Karpas-422 (cell line): ENCODE data around the gene MOCS1. TPM values are rescaled to one million over a fixed set of nuclear protein-coding genes. Genes with fewer than 3 reads are reported as not detected.

Source experiments
- DNase-seq: peaks from one replicate; pipeline ENCODE4 v3.0.0-alpha.2; 2015
- H2AFZ ChIP-seq: fragments of 200-600 bp; sonication (generic); 2 replicates; pipeline ENCODE4 v1.6.1; 2014; ENCODE audit warnings: antibody characterized with exemption, low read length, mixed read lengths
- H3K27ac ChIP-seq: fragments of 200-600 bp; sonication (generic); 2 replicates; pipeline ENCODE4 v1.5.1; 2014; ENCODE audit warnings: mild to moderate bottlenecking, low read length, moderate library complexity
- H3K27me3 ChIP-seq: fragments of 200-600 bp; sonication (generic); 2 replicates; pipeline ENCODE4 v1.6.1; 2014; ENCODE audit warnings: low read length, mixed read lengths
- H3K36me3 ChIP-seq: fragments of 200-600 bp; sonication (generic); 2 replicates; pipeline ENCODE4 v1.6.1; 2014; ENCODE audit warnings: low read length, mixed read lengths; ENCODE audit not compliant: insufficient read depth
- H3K4me1 ChIP-seq: fragments of 200-600 bp; sonication (generic); 2 replicates; pipeline ENCODE4 v1.6.1; 2014; ENCODE audit warnings: mild to moderate bottlenecking, low read length, mixed read lengths
- H3K4me2 ChIP-seq: fragments of 200-600 bp; sonication (generic); 2 replicates; pipeline ENCODE4 v1.6.1; 2014; ENCODE audit warnings: low read length, low read depth, mild to moderate bottlenecking; ENCODE audit not compliant: poor library complexity, severe bottlenecking
- H3K4me3 ChIP-seq: fragments of 200-600 bp; sonication (generic); 2 replicates; pipeline ENCODE4 v1.5.1; 2014; ENCODE audit warnings: mild to moderate bottlenecking, antibody characterized with exemption, low read length, mixed read lengths
- H3K79me2 ChIP-seq: fragments of 200-600 bp; sonication (generic); 2 replicates; pipeline ENCODE4 v1.6.1; 2014; ENCODE audit warnings: mild to moderate bottlenecking, low read length, mixed read lengths
- H3K9ac ChIP-seq: fragments of 200-600 bp; sonication (generic); 2 replicates; pipeline ENCODE4 v1.6.0; 2014; ENCODE audit warnings: low read length
- H3K9me2 ChIP-seq: fragments of 200-600 bp; sonication (generic), shearing (Covaris generic); replicated peaks from 2 replicates; pipeline ENCODE4 v1.6.0; 2014; ENCODE audit warnings: mild to moderate bottlenecking, low read length, moderate library complexity; ENCODE audit not compliant: insufficient read depth
- H3K9me3 ChIP-seq: fragments of 300-700, 200-600 bp; sonication (generic); 2 replicates; pipeline ENCODE4 v1.6.1; 2014; ENCODE audit warnings: low read length, mixed read lengths
- H4K20me1 ChIP-seq: fragments of 200-600 bp; sonication (generic); 2 replicates; pipeline ENCODE4 v1.6.1; 2014; ENCODE audit warnings: mild to moderate bottlenecking, antibody characterized with exemption, low read length, low read depth; ENCODE audit not compliant: insufficient read depth
- total RNA-seq: library from RNA; depleted of rRNA; stranded (reverse); fragments of >200 nt; shearing (Covaris generic); gene quantifications from 2 replicates; pipeline ENCODE4 v1.2.3, GENCODE V29; 2014; ENCODE audit warnings: low replicate concordance

Gene MOCS1
- total RNA-seq, 1 experiment from 2014 or later: not detected

DNA sequence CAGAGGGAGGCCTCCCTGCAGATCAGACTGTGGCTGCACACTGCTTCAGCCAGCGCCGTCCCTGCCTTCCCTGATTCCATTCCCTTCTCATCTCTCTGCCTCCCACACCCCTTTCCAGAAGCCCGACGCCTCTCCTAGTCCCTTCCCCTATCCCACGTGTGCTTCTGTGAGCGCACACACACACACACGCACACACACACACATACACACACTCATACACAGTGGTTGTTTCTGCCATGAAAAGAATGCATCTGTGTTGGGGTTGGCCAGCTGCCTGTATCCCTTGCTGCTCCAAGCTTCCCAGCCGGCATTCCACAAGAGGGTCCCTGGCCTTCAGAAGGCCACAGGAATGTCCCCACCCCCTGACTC, 51.7 kb downstream of the MOCS1 start:
- no peak overlapping the region for H2AFZ ChIP-seq

DNA sequence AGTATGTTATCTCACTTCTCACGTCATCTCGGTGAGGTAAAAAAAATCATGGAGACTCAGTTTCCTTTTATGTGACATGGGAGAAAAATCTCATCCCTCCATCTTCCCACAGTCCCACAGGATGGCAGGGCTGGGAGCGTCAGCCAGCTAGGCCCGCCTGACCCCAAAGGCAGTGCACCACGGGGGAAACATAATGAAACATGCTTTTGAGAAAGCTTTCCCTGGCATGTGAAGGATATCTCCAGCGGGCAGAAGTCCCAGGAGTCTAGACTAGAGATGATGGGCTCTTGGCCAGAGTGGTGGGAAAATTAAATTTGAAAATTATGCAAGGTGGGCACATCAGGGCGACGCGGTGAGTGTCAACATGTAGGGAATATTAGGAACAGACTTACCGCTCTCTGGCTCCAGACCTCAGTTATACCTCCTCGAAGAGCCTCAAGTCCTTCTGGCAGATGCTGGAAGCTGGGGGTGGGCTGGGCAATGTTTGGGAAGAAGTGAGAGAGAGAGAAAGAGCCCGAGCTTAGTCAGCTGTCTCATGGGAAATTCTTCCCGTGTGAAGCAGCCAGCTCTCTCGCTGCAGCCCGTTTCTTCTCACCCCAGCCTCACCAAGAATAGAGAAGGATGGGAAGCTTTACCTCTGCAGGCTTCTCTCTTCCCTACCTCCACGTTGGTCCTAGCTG, 52.3 kb downstream of the MOCS1 start:
- Histone ChIP-seq H3K4me3 (no peak overlapping the region), H3K27me3 (no peaks in the 10 kb centered on the region), H3K9me2 (no peaks in the 10 kb centered on the region), H3K27ac (no peak overlapping the region), H4K20me1 (no peaks in the 10 kb centered on the region), H3K4me1 (no peaks in the 10 kb centered on the region), H2AFZ (no peak overlapping the region), H3K36me3 (no peaks in the 10 kb centered on the region), H3K4me2 (no peak overlapping the region), H3K9me3 (no peaks in the 10 kb centered on the region), H3K9ac (no peak overlapping the region), H3K79me2 (no peaks in the 10 kb centered on the region)
- DNase-seq: no peak

More for the DNA sequence above, 51.7 kb downstream of the MOCS1 start:
- no peaks in the 10 kb centered on the region for H3K9me2 ChIP-seq
- H3K4me1 ChIP-seq: no peaks in the 10 kb centered on the region
- DNase-seq: no peak
- H3K4me2 ChIP-seq: no peak overlapping the region
- no peak overlapping the region for H3K27ac ChIP-seq
- no peaks in the 10 kb centered on the region for H3K36me3 ChIP-seq
- H4K20me1 ChIP-seq: no peaks in the 10 kb centered on the region
- no peaks in the 10 kb centered on the region for H3K27me3 ChIP-seq
- H3K4me3 ChIP-seq: no peak overlapping the region
- H3K9me3 ChIP-seq: no peaks in the 10 kb centered on the region
- no peak overlapping the region for H3K9ac ChIP-seq
- no peaks in the 10 kb centered on the region for H3K79me2 ChIP-seq

DNA sequence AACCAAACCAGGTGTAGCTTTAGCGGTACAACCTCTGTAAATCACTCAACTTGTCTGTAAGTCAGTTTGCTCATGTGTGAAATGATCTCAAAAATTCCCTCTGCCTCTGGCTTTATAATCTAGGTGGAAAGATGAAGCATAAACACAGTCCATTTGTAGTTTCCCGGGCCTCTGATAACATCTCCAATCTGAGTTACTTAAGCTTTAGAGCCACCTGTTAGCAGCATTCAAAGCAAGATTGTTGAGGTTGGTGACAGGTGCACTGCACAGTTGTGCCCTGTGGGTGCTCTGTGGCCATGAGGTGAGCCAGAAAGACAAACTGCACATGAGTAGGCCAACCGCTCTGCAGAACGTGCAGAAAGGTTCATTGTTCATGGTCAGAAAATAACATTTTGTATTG, 53.7 kb downstream of the MOCS1 start:
- no peaks in the 10 kb centered on the region for H4K20me1 ChIP-seq
- H3K4me3 ChIP-seq: no peak overlapping the region
- H3K9ac ChIP-seq: no peak overlapping the region
- H3K9me3 ChIP-seq: no peaks in the 10 kb centered on the region
- DNase-seq: no peak
- no peaks in the 10 kb centered on the region for H3K27me3 ChIP-seq
- no peak overlapping the region for H2AFZ ChIP-seq
- H3K4me1 ChIP-seq: no peaks in the 10 kb centered on the region
- H3K27ac ChIP-seq: no peak overlapping the region
- no peaks in the 10 kb centered on the region for H3K9me2 ChIP-seq
- H3K4me2 ChIP-seq: no peak overlapping the region
- H3K36me3 ChIP-seq: no peaks in the 10 kb centered on the region
- H3K79me2 ChIP-seq: no peaks in the 10 kb centered on the region

DNA sequence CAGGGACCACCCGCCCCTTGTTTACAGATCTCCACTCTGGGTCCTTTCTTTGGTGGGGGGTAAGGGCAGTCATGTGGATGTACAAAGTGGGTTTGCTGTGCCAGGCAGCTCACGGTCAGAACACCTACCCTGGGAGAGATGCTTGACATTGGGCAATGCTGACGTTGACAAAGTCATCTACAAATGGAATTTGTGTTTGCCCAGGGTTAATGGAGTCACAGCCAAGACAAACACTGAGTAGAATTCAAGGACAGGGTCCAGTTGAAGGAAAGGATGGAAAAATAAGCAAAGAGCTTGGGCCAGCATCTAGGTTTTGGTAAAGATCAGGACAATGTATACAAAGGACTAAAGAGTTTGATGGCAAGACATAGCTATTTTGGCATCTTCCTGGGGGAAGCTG, 54.7 kb downstream of the MOCS1 start:
- no peaks in the 10 kb centered on the region for H3K4me1 ChIP-seq

DNA sequence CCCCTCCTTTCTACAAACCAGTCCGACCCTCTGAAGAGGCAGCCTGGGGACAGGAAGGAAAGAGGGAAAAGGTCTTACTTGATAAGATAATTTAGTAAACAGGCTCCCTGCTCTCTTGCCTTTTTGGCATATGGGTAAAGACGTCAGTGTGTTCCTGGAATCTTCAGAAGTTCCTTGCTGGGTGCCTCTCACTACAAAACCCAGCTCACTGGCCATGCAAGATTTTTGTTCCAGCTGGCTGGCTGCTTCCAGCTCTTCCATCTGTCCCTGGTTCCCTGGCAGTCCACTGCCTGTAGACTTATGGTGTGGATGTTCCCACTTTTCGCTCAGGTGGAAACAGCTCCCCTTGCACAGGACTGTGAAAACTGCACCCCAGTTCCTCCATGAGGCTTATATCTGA, 57.4 kb downstream of the MOCS1 start:
- no peaks in the 10 kb centered on the region for H3K4me1 ChIP-seq
- H3K4me2 ChIP-seq: no peak overlapping the region
- H3K4me3 ChIP-seq: no peak overlapping the region
- H3K9me3 ChIP-seq: no peaks in the 10 kb centered on the region
- H3K79me2 ChIP-seq: no peaks in the 10 kb centered on the region
- no peaks in the 10 kb centered on the region for H3K9me2 ChIP-seq
- no peak overlapping the region for H3K9ac ChIP-seq
- DNase-seq: no peak
- no peaks in the 10 kb centered on the region for H3K27me3 ChIP-seq
- no peaks in the 10 kb centered on the region for H3K36me3 ChIP-seq
- H2AFZ ChIP-seq: no peak overlapping the region
- H3K27ac ChIP-seq: no peak overlapping the region
- H4K20me1 ChIP-seq: no peaks in the 10 kb centered on the region

More for the DNA sequence above, 54.7 kb downstream of the MOCS1 start:
- no peaks in the 10 kb centered on the region for H4K20me1 ChIP-seq
- DNase-seq: no peak
- H3K4me3 ChIP-seq: no peak overlapping the region
- no peaks in the 10 kb centered on the region for H3K9me3 ChIP-seq
- no peak overlapping the region for H3K27ac ChIP-seq
- H3K27me3 ChIP-seq: no peaks in the 10 kb centered on the region
- H3K79me2 ChIP-seq: no peaks in the 10 kb centered on the region
- H3K9ac ChIP-seq: no peak overlapping the region
- H3K4me2 ChIP-seq: no peak overlapping the region
- no peaks in the 10 kb centered on the region for H3K9me2 ChIP-seq
- H3K36me3 ChIP-seq: no peaks in the 10 kb centered on the region
- no peak overlapping the region for H2AFZ ChIP-seq

DNA sequence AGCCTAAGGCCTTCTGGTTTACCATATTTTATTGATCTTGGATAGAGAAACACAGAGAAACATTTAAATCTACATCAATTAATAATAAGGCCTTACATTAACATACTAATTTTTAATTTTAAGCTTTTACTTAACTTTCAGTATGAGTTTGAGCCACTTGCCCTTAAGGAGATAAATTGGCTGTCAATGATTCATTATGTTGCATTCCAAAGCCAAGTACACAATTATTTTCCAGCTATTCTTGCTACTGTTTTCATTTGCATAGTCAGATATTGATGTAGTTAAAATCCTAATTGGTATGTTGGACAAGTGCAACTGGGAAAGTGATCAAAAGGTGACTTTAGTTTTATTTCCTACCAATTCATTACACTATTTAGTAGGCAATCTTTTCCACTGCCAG, 58.2 kb downstream of the MOCS1 start:
- no peaks in the 10 kb centered on the region for H3K36me3 ChIP-seq
- DNase-seq: no peak
- H3K79me2 ChIP-seq: no peaks in the 10 kb centered on the region
- H3K27me3 ChIP-seq: no peaks in the 10 kb centered on the region
- no peaks in the 10 kb centered on the region for H3K9me3 ChIP-seq
- H3K4me3 ChIP-seq: no peak overlapping the region
- no peak overlapping the region for H2AFZ ChIP-seq
- H3K4me1 ChIP-seq: no peaks in the 10 kb centered on the region
- H3K27ac ChIP-seq: no peak overlapping the region
- H3K4me2 ChIP-seq: no peak overlapping the region
- no peaks in the 10 kb centered on the region for H3K9me2 ChIP-seq
- no peak overlapping the region for H3K9ac ChIP-seq
- H4K20me1 ChIP-seq: no peaks in the 10 kb centered on the region

DNA sequence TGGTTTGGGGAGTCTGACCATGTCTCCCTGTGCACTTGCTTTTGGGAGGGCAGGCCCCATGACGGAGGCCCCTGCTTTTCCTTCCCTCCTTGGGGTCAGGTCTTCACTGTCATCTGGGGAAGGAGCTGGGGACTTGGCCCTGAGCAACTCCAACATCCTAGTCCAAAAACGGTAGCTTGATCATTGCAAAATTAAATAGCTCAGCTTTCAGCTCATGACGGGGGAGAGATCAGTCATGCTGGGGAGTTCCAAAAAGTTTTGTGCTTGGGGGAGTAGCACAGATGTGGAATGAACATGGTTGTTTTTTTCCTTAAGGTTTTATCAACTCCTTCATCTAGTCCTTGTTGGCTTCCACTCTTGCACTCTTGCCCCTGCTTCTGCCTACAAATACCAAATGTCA, 60.8 kb downstream of the MOCS1 start:
- H3K4me2 ChIP-seq: no peak overlapping the region
- H2AFZ ChIP-seq: no peak overlapping the region
- no peak for DNase-seq
- no peak overlapping the region for H3K27ac ChIP-seq
- no peak overlapping the region for H3K4me3 ChIP-seq
- H3K4me1 ChIP-seq: no peaks in the 10 kb centered on the region
- H4K20me1 ChIP-seq: no peaks in the 10 kb centered on the region
- H3K9me3 ChIP-seq: no peaks in the 10 kb centered on the region
- no peaks in the 10 kb centered on the region for H3K79me2 ChIP-seq
- H3K9me2 ChIP-seq: no peaks in the 10 kb centered on the region
- no peaks in the 10 kb centered on the region for H3K27me3 ChIP-seq
- no peaks in the 10 kb centered on the region for H3K36me3 ChIP-seq
- no peak overlapping the region for H3K9ac ChIP-seq

DNA sequence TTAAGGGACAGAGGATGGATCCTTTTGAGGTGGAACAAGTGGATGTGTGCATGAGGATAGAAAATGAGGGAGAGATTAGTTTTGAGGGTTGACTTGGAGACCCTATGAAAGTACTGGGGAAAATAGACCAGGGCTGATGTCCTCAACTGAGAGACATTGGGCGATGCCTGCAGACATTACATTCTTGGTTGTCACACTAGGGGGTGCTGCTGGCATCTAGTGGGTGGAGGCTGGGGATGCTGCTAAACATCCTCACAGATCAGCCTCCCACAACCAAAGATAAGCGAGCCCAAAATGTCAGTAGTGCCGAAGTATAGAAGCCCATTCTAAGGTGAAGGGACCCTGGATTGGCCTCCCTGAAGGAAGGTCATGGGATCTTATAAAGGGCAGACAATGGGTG, 63.3 kb downstream of the MOCS1 start:
- no peak overlapping the region for H3K4me2 ChIP-seq
- H3K27me3 ChIP-seq: no peaks in the 10 kb centered on the region
- H3K4me1 ChIP-seq: no peaks in the 10 kb centered on the region
- peak; percentile 58 for DNase-seq
- H3K36me3 ChIP-seq: no peaks in the 10 kb centered on the region
- no peaks in the 10 kb centered on the region for H3K9me2 ChIP-seq
- H3K27ac ChIP-seq: no peak overlapping the region
- no peaks in the 10 kb centered on the region for H3K9me3 ChIP-seq
- H2AFZ ChIP-seq: no peak overlapping the region
- H3K4me3 ChIP-seq: no peak overlapping the region
- H3K79me2 ChIP-seq: no peaks in the 10 kb centered on the region
- H3K9ac ChIP-seq: no peak overlapping the region
- H4K20me1 ChIP-seq: no peaks in the 10 kb centered on the region

DNA sequence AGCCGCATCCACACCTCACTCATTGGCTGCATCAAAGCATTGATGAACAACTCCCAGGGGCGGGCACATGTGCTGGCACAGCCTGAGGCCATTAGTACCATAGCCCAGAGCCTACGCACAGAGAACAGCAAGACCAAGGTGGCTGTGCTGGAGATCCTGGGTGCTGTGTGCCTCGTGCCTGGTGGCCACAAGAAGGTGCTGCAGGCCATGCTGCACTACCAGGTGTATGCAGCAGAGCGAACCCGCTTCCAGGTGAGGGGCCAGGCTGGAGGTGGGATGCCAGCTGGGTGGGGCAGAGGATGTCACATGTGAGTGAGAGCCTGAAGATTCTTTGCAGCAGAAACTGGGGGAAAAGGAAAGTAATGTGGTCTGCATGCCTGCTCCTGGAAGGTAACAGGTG, 66.7 kb downstream of the MOCS1 start:
- H3K27ac ChIP-seq: no peak overlapping the region
- H3K9me3 ChIP-seq: no peaks in the 10 kb centered on the region
- no peaks in the 10 kb centered on the region for H3K79me2 ChIP-seq
- H3K4me1 ChIP-seq: no peaks in the 10 kb centered on the region
- H3K9ac ChIP-seq: no peak overlapping the region
- no peaks in the 10 kb centered on the region for H4K20me1 ChIP-seq
- no peak for DNase-seq
- no peaks in the 10 kb centered on the region for H3K36me3 ChIP-seq
- no peaks in the 10 kb centered on the region for H3K9me2 ChIP-seq
- H3K4me3 ChIP-seq: no peak overlapping the region
- H3K4me2 ChIP-seq: no peak overlapping the region
- H3K27me3 ChIP-seq: no peaks in the 10 kb centered on the region
- H2AFZ ChIP-seq: no peak overlapping the region
